DLD1 (cell line): ENCODE data around the gene SDC1.
"Not testable (repeated sequence)": the region's sequence is repeated elsewhere in the genome, so short reads cannot be mapped to it uniquely, and the experiment has no call there.

Source experiments
- in situ Hi-C: cut with HindIII; loops from 2 replicates; pipeline ENCODE4 v1.10.0; 2017; ENCODE audit warnings: low sequenced_read_pairs

The SDC1 gene, protein sequence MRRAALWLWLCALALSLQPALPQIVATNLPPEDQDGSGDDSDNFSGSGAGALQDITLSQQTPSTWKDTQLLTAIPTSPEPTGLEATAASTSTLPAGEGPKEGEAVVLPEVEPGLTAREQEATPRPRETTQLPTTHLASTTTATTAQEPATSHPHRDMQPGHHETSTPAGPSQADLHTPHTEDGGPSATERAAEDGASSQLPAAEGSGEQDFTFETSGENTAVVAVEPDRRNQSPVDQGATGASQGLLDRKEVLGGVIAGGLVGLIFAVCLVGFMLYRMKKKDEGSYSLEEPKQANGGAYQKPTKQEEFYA

DNA sequence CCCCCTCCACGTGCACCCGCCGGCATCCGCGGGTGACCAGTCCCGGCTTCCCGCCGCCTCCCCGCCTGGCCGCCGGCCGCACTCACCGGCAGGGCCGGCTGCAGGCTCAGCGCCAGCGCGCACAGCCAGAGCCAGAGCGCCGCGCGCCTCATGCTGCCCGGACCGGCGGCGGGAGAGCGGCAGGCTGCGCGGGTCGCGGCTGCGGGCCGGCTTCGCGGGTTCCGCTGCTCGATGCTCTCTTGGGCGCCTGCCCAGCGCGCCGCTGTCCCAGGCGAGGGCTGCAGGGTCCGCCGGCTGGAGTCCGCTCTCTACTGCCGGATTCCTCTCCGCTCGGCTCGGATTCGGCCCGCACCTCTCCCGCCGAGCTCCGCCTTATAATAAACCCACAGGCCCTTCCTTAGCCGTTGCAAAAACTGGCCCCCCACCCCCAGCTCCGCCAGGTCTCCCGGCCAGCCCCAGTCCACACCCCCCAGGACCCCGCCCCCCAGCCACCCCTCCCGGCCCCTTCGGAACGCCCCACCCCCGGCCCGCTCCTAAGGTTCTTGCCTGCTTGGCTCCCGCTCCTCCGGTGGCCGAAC, at the start of gene SDC1:
SDC1 (minus strand) TSS at position 415 of the 578 bp plus-strand sequence; CDS start at position 152, 263 bp downstream.
- in situ Hi-C loops: no loop called here

DNA sequence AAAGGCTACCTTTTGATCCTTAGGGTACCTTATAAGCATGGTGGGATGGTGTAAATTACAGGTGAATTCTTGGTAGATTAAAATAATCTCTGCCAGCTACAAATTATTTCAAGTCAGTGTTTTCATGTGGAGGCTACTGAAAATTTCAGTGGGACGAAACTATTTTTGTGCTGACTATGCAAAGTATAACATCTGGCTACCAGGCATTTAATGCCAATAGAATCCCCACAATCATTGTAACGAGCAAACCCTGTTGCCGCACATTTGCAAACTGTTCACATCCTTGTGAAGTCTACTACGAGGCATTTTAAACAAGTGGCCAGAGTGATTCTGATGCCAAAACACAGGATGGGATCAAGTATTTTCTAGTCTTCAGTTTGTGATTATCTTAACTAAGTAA, 48.1 kb upstream of the SDC1 start:
- in situ Hi-C loops: no loop called here

DNA sequence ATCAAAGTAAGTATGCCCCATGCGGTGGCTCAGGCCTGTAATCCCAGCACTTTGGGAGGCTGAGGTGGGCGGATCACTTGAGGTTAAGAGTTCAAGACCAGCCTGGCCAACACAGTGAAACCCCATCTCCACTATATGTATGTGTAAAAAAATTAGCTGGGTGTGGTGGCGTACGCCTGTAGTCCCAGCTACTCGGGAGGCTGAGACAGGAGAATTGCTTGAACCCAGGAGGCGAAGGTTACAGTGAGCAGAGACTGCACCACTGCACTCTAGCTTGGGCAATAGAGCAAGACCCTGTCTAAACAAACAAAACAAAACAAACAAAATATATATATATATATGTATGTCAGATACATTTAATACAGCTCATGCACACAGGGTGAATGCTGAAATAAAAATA, 43.4 kb upstream of the SDC1 start:
- in situ Hi-C loops: not testable (repeated sequence)

GRCh38 chr2:20267529-20267928, 42.6 kb upstream of the SDC1 start:
- in situ Hi-C loops: no loop called here

- in situ Hi-C loops: no loop called here
These were observed 39.7 kb upstream of the SDC1 start for GRCh38 chr2:20264629-20265028.

DNA sequence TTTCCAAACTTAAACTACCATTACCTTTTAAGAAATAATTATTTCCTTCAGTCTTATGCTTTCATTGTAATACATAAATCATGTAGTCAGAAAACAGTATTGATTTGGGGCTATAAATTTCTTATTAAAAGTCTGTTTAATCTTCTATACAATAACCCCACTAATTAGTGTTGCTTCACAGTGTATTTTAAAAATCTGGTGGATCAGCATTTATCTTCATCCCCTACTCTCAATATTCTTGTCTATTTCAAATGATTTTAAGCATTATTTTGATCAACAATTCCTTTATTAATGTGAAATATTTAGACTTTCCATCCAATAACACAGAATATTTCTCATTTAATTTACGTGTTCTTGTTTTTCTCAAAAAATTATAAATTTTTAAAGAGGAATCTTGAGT, 32.5 kb upstream of the SDC1 start:
- in situ Hi-C loops: no loop called here

DNA sequence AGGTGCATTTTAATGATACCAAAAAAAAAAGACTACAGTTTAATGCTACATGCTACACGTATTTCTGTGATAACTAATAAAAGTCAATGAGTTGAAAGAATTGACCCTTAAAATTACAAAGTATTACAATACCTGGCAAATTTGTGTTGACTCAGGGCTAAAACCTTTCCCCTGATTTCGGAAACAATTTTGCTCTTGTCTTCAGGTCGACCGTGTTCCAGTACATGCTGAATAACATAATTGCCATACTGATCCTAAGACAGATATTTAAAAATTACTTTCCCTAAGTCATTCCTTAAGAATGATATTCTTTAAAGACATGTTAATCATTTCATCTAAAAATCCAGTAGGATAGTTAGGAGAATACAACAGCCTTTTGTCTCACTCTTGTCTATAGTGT, 29.8 kb upstream of the SDC1 start:
- in situ Hi-C loops: no loop called here

- in situ Hi-C loops: no loop called here
These were observed 25.5 kb upstream of the SDC1 start for GRCh38 chr2:20250436-20250835.

- in situ Hi-C loops: no loop called here
These were observed 24.2 kb upstream of the SDC1 start for GRCh38 chr2:20249170-20249569.

DNA sequence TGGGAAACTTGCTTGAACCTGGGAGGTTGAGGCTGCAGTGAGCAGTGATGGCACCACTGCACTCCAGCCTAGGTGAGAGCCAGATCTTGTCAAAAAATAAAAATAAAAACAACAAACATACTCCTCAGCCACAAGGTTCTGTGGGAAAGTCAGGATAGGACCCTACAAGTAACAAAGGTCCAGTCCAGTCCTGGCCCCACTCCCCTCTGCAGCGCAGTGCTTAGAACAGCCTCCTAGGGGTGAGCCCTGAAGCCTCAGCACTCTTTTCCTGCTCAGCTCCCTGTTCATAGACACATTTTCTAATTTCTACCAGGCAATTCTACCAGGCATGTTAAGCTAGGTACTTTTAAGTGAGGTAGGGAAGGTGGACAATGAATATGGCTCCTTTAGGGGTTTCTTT, 22.2 kb upstream of the SDC1 start:
- in situ Hi-C loops: no loop called here

DNA sequence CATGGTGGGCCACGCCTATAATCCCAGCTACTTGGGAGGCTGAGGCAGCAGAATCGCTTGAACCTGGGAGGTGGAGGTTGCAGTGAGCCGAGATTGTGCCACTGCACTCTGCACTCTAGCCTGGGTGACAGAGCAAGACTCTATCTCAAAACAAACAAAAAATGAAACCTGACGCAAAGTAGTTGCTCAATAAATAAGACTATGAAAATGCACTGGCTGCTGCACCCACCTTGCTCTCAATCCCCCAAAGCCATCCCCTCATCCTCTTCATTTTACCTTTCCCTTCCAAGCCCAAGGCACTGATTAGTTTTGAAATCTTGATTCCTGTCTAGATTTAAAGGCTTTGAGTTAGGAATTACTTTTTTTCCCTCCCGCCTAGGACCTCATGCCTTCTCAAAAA, 18.7 kb upstream of the SDC1 start:
- in situ Hi-C loops: not testable (repeated sequence)

DNA sequence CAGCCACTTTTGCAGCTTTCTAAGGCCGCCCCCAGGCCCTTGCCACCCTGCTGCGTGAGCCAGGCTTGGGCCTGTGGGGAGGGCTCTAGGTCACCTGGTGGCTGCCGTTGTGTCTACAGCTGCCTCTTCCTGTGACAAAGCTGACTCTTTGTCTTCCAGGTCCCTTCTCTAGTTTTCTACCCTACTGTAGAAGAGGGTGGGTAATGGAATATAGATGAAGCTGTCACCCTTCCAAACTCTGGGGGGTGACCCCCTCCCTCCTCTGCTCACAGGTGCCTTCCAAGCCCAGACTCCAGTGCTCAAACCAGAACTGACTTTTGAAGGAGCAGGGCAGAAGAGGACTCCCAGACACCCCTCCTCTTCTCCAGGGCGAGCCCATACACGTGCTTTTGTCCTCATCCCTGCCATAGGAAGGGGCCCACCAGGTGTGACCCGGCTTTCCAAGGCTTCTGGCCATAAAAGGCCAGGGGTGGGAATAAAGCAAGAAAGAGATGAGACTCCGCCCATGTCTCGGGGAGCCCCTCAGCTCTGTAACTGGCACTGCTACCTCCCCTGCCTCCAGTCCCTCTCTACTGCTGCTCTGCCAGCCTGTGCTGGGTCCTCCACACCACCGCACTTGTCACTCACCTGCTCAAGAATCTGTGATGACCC, 17.9 kb upstream of the SDC1 start:
- in situ Hi-C loops: no loop called here

- in situ Hi-C loops: no loop called here
These were observed 17.2 kb upstream of the SDC1 start for GRCh38 chr2:20241973-20242726.

DNA sequence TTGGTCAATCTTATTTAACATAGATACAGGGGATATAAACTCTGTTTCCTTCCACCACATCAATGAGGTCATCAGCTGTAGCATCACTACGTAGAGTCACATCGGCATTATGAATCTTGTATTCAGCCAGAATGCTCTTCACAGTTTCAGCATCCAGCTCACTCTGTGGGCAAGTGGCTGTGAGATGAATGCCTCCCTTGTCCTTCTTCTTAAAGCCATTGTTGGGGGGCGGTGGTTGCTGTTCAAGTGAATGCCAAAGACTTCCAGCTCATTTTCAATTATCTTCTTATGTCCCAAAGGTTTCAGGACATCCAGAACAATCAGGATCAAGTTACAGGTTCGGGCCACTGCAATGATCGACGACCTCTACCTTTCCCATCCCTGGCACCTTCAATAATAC, 15.4 kb upstream of the SDC1 start:
- in situ Hi-C loops: not testable (repeated sequence)

GRCh38 chr2:20236496-20236895, 11.6 kb upstream of the SDC1 start:
- in situ Hi-C loops: loop anchor here (5.0 kb wide), 1 partner anchor 61 kb away; no protein-coding TSS in a partner anchor

- in situ Hi-C loops: loop anchor here (5.0 kb wide), 1 partner anchor 62 kb away; no protein-coding TSS in a partner anchor
These were observed 10.8 kb upstream of the SDC1 start for GRCh38 chr2:20235655-20236305.

GRCh38 chr2:20234597-20234996, 9.7 kb upstream of the SDC1 start:
- in situ Hi-C loops: not testable (repeated sequence)

DNA sequence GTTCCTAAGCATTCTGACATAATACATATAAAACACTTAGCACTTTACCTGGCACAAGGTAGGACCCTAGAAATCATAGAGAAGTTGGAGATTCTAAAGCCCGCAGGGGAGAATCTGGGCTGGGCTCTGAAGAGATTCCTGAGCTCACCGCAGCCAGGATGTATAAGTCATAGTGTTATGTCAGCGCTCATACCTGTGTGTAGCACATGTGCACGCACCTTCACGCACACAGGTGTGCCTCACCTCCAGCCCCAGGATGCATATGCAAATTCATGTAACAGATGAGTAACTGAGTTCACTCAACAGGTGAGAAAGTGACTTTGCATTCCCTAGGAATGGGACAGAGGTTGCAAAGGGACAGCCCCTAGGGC, 7.9 kb upstream of the SDC1 start:
- in situ Hi-C loops: no loop called here

- in situ Hi-C loops: no loop called here
These were observed 6.7 kb upstream of the SDC1 start for GRCh38 chr2:20231598-20232026.

DNA sequence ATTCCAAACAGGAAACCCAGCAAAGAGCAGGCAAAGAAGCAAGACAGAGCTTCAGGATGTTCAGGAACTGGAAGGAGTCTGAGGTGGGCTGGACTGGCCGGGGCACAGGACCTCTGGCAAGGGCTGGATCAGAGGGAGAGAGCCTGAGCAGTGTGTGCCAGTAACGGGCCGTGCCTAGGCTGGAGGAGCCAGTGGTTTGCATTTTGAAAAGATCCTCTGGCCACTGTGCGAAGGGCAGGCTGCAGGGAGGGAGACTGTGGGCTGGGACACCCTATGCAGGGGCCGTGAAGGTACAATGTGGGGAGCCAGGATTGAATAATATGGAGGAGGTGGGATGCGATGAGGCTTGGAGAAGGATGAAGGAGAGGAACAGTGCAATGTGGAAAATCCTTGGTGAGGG, 6.2 kb upstream of the SDC1 start:
- in situ Hi-C loops: no loop called here

- in situ Hi-C loops: no loop called here
These were observed 5.1 kb upstream of the SDC1 start for GRCh38 chr2:20230114-20230425.
